Measurements from ENCODE around the gene RAX2. TPM values are rescaled to one million over a fixed set of nuclear protein-coding genes. Genes with fewer than 3 reads are reported as not detected.

RAX2 gene
- polyA plus RNA-seq, 1 of the 3 experiments (the other 2 are of a cell fraction) = not detected

DNA sequence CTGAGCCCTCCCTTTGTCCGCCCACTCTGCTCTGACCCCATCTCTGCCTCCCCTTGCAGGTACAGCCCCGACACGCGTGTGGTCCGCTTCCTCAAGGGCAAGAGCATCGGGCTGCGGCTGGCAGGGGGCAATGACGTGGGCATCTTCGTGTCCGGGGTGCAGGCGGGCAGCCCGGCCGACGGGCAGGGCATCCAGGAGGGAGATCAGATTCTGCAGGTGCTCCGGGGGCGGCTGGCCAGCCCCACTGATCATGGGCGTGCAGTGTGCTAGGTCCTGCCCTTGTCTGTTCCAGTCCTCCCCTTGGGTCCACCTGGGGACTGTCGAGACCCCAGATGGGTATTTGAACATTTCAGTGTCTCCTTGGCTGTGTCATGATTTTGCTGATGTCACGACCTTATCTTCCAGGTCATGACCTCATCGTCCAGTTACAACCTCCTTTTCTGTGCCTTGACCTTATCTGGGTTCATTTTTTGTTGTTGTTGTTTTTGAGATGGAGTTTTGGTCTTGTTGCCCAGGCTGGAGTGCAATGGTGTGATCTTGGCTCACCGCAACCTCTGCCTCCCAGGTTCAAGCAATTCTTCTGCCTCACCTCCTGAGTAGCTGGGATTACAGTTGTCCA is 35.8 kb downstream of the RAX2 start (continued):
- TF ChIP-seq GABPA (IDR thresholded peaks at IDR 0.05; ENCODE audit: low read depth) = no peak
- no peak for TF ChIP-seq RCOR1 (IDR thresholded peaks at IDR 0.05; ENCODE audit: low read length)
- TF ChIP-seq FOXM1 (IDR thresholded peaks at IDR 0.05; ENCODE audit: low read depth) = no peak
- TF ChIP-seq POLR2AphosphoS5 (IDR thresholded peaks at IDR 0.05; ENCODE audit: low read depth, low read length) = no peak
- no peak for TF ChIP-seq FOXJ3 (CRISPR knock-in tag; IDR thresholded peaks at IDR 0.05)

DNA sequence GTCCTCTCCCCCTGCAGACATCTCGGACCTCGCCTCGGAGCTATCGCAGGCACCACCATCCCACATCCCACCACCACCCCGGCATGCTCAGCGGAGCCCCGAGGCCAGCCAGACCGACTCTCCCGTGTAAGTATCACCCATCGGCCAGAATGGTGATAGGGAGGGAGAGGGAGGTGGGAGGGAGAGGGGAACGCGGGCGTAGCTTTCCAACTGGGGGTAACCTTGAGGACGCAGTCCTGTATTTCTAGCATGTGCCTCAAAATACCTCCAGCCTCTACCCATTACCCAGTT is 37.8 kb downstream of the RAX2 start:
- no peak overlapping the region for H3K4me3 ChIP-seq (ENCODE audit: low read depth in 2 of 2, low read length in 1 of 2)
- H3K27ac ChIP-seq (ENCODE audit: low read depth in 2 of 2, low read length in 1 of 2) = no peak overlapping the region
- H3K79me2 ChIP-seq (ENCODE audit: insufficient read depth) = no peaks in the 10 kb centered on the region
- no peaks in the 10 kb centered on the region for H3F3A ChIP-seq (replicated peaks; ENCODE audit: insufficient read depth)
- no peaks in the 10 kb centered on the region for H3K36me3 ChIP-seq (replicated peaks in 1 of 2; ENCODE audit: control insufficient read depth in 1 of 2, insufficient read depth in 2 of 2, low read length in 1 of 2)
- POLR2A ChIA-PET = no interaction called here
- H3K9me3 ChIP-seq = no peaks in the 10 kb centered on the region
- no peaks in the 10 kb centered on the region for H3K9me2 ChIP-seq
- TF ChIP-seq ELF1 (IDR thresholded peaks at IDR 0.05) (no peak), MXI1 (IDR thresholded peaks at IDR 0.05; ENCODE audit: low read depth, low read length) (no peak), TAF1 (IDR thresholded peaks at IDR 0.05; ENCODE audit: borderline replicate concordance, low read depth, low read length) (no peak), EZH2phosphoT487 (IDR thresholded peaks at IDR 0.05; ENCODE audit: borderline replicate concordance, low read depth) (no peak), JUND (IDR thresholded peaks at IDR 0.05) (no peak), TEAD4 (IDR thresholded peaks at IDR 0.05; ENCODE audit: borderline replicate concordance, insufficient read depth) (no peak), NRF1 (IDR thresholded peaks at IDR 0.05; ENCODE audit: low read depth, low read length) (no peak), YY1 (IDR thresholded peaks at IDR 0.05; ENCODE audit: low read depth) (no peak), POLR2AphosphoS5 (IDR thresholded peaks at IDR 0.05; ENCODE audit: low read depth, low read length) (no peak), GABPA (IDR thresholded peaks at IDR 0.05; ENCODE audit: low read depth) (no peak), CHD2 (IDR thresholded peaks at IDR 0.05; ENCODE audit: low read length, partially characterized antibody) (no peak), SIN3A (IDR thresholded peaks at IDR 0.05; ENCODE audit: borderline replicate concordance, low read depth, low read length) (no peak)
- TF ChIP-seq, protein P1, sequence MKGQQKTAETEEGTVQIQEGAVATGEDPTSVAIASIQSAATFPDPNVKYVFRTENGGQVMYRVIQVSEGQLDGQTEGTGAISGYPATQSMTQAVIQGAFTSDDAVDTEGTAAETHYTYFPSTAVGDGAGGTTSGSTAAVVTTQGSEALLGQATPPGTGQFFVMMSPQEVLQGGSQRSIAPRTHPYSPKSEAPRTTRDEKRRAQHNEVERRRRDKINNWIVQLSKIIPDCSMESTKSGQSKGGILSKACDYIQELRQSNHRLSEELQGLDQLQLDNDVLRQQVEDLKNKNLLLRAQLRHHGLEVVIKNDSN (IDR thresholded peaks at IDR 0.05; ENCODE audit: borderline replicate concordance, low read depth) = no peak
- TF ChIP-seq, protein P2, sequence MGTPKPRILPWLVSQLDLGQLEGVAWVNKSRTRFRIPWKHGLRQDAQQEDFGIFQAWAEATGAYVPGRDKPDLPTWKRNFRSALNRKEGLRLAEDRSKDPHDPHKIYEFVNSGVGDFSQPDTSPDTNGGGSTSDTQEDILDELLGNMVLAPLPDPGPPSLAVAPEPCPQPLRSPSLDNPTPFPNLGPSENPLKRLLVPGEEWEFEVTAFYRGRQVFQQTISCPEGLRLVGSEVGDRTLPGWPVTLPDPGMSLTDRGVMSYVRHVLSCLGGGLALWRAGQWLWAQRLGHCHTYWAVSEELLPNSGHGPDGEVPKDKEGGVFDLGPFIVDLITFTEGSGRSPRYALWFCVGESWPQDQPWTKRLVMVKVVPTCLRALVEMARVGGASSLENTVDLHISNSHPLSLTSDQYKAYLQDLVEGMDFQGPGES (IDR thresholded peaks at IDR 0.05; ENCODE audit: low read depth, low read length) = no peak
- TF ChIP-seq, protein P3, sequence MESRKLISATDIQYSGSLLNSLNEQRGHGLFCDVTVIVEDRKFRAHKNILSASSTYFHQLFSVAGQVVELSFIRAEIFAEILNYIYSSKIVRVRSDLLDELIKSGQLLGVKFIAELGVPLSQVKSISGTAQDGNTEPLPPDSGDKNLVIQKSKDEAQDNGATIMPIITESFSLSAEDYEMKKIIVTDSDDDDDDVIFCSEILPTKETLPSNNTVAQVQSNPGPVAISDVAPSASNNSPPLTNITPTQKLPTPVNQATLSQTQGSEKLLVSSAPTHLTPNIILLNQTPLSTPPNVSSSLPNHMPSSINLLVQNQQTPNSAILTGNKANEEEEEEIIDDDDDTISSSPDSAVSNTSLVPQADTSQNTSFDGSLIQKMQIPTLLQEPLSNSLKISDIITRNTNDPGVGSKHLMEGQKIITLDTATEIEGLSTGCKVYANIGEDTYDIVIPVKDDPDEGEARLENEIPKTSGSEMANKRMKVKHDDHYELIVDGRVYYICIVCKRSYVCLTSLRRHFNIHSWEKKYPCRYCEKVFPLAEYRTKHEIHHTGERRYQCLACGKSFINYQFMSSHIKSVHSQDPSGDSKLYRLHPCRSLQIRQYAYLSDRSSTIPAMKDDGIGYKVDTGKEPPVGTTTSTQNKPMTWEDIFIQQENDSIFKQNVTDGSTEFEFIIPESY (IDR thresholded peaks at IDR 0.05; ENCODE audit: borderline replicate concordance, low read depth) = no peak
- TF ChIP-seq, protein P4, sequence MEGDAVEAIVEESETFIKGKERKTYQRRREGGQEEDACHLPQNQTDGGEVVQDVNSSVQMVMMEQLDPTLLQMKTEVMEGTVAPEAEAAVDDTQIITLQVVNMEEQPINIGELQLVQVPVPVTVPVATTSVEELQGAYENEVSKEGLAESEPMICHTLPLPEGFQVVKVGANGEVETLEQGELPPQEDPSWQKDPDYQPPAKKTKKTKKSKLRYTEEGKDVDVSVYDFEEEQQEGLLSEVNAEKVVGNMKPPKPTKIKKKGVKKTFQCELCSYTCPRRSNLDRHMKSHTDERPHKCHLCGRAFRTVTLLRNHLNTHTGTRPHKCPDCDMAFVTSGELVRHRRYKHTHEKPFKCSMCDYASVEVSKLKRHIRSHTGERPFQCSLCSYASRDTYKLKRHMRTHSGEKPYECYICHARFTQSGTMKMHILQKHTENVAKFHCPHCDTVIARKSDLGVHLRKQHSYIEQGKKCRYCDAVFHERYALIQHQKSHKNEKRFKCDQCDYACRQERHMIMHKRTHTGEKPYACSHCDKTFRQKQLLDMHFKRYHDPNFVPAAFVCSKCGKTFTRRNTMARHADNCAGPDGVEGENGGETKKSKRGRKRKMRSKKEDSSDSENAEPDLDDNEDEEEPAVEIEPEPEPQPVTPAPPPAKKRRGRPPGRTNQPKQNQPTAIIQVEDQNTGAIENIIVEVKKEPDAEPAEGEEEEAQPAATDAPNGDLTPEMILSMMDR (IDR thresholded peaks at IDR 0.05) = no peak
- no peak overlapping the region for H3K4me2 ChIP-seq
- no peak overlapping the region for H3K9ac ChIP-seq
- H3K27me3 ChIP-seq (ENCODE audit: insufficient read depth) = peaks cover 42% of the 10 kb centered on the region
- H3K4me1 ChIP-seq (ENCODE audit: control insufficient read depth in 1 of 2, insufficient read depth in 2 of 2, low read depth in 1 of 2, low read length in 1 of 2) = no peaks in the 10 kb centered on the region
- 24% methylated on average over 13 of the region's 14 CpGs for WGBS (ENCODE audit: low lambda C conversion rate)
- CTCF ChIA-PET = interaction anchor here (1.5 kb wide), 1 partner anchor 12 kb away, joined by 3 read pairs; no protein-coding TSS in a partner anchor
- H2AFZ ChIP-seq (ENCODE audit: low read depth) = no peak overlapping the region
- no peak for DNase-seq
- no peaks in the 10 kb centered on the region for H4K20me1 ChIP-seq (ENCODE audit: insufficient read depth)
